A549 (cell line): ENCODE data around the gene CNOT11.

Source experiments
- CEBPB ChIP-seq, 2 experiments: fragments of >200 bp in 1 of 2; sonication (Bioruptor Twin) in 1 of 2; formaldehyde crosslinking in 1 of 2; IDR thresholded peaks; 2 replicates each; pipeline ENCODE4 v1.6.1; 2012 to 2016
- E2F6 ChIP-seq: IDR thresholded peaks from 2 replicates; pipeline ENCODE4 v1.6.1; 2012; ENCODE audit warnings: low read depth, borderline replicate concordance
- EP300 ChIP-seq, 2 experiments: fragments of >200 bp; sonication (Bioruptor Twin); formaldehyde crosslinking; IDR thresholded peaks; 2 replicates in 1 of 2; 3 replicates in 1 of 2; pipeline ENCODE4 v1.6.1; 2016 to 2017
- HOXA7 ChIP-seq: fragments of 250-450 bp; sonication (Bioruptor Pico); IDR thresholded peaks from 2 replicates; pipeline ENCODE4 v1.5.0; 2020; ENCODE audit warnings: mild to moderate bottlenecking, moderate library complexity
- KDM5A ChIP-seq: fragments of 200-600 bp; sonication (generic); IDR thresholded peaks from 2 replicates; pipeline ENCODE4 v1.6.1; 2016; ENCODE audit warnings: antibody characterized with exemption, mild to moderate bottlenecking
- MYC ChIP-seq: IDR thresholded peaks from 2 replicates; pipeline ENCODE4 v1.6.1; 2012; ENCODE audit warnings: mild to moderate bottlenecking, inconsistent platforms, low read length, improper control_type of control experiment, borderline replicate concordance
- SREBF2 ChIP-seq: fragments of 450-650 bp; IDR thresholded peaks from 2 replicates; pipeline ENCODE4 v1.6.1; 2014; ENCODE audit warnings: mild to moderate bottlenecking, moderate library complexity
- USF2 ChIP-seq: fragments of 450-650 bp; IDR thresholded peaks from 2 replicates; pipeline ENCODE4 v1.6.1; 2014; ENCODE audit warnings: antibody characterized with exemption
- TF ChIP-seq, protein P1 (sequence below): fragments of >200 bp; sonication (Bioruptor Twin); formaldehyde crosslinking; IDR thresholded peaks from 3 replicates; pipeline ENCODE4 v1.5.1; 2016
- TF ChIP-seq, protein P2 (sequence below): fragments of 200-600 bp; sonication (generic); IDR thresholded peaks from 2 replicates; pipeline ENCODE4 v1.6.1; 2016; ENCODE audit warnings: antibody characterized with exemption, mild to moderate bottlenecking, moderate library complexity
- TF ChIP-seq, protein P3 (sequence below): fragments of 250-450 bp; sonication (Bioruptor Pico); IDR thresholded peaks from 2 replicates; pipeline ENCODE4 v1.5.0; 2021; ENCODE audit warnings: mild to moderate bottlenecking, moderate library complexity, borderline replicate concordance

- TF ChIP-seq, protein P1, sequence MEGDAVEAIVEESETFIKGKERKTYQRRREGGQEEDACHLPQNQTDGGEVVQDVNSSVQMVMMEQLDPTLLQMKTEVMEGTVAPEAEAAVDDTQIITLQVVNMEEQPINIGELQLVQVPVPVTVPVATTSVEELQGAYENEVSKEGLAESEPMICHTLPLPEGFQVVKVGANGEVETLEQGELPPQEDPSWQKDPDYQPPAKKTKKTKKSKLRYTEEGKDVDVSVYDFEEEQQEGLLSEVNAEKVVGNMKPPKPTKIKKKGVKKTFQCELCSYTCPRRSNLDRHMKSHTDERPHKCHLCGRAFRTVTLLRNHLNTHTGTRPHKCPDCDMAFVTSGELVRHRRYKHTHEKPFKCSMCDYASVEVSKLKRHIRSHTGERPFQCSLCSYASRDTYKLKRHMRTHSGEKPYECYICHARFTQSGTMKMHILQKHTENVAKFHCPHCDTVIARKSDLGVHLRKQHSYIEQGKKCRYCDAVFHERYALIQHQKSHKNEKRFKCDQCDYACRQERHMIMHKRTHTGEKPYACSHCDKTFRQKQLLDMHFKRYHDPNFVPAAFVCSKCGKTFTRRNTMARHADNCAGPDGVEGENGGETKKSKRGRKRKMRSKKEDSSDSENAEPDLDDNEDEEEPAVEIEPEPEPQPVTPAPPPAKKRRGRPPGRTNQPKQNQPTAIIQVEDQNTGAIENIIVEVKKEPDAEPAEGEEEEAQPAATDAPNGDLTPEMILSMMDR: no peak
- TF ChIP-seq KDM5A (no peak), SREBF2 (no peak), CEBPB (IDR thresholded peaks at IDR 0.05) (no peak), E2F6 (no peak), MYC (no peak), HOXA7 (no peak), USF2 (no peak), EP300 (IDR thresholded peaks at IDR 0.05) (no peak)
- TF ChIP-seq, protein P2, sequence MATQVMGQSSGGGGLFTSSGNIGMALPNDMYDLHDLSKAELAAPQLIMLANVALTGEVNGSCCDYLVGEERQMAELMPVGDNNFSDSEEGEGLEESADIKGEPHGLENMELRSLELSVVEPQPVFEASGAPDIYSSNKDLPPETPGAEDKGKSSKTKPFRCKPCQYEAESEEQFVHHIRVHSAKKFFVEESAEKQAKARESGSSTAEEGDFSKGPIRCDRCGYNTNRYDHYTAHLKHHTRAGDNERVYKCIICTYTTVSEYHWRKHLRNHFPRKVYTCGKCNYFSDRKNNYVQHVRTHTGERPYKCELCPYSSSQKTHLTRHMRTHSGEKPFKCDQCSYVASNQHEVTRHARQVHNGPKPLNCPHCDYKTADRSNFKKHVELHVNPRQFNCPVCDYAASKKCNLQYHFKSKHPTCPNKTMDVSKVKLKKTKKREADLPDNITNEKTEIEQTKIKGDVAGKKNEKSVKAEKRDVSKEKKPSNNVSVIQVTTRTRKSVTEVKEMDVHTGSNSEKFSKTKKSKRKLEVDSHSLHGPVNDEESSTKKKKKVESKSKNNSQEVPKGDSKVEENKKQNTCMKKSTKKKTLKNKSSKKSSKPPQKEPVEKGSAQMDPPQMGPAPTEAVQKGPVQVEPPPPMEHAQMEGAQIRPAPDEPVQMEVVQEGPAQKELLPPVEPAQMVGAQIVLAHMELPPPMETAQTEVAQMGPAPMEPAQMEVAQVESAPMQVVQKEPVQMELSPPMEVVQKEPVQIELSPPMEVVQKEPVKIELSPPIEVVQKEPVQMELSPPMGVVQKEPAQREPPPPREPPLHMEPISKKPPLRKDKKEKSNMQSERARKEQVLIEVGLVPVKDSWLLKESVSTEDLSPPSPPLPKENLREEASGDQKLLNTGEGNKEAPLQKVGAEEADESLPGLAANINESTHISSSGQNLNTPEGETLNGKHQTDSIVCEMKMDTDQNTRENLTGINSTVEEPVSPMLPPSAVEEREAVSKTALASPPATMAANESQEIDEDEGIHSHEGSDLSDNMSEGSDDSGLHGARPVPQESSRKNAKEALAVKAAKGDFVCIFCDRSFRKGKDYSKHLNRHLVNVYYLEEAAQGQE: no peak
- TF ChIP-seq, protein P3, sequence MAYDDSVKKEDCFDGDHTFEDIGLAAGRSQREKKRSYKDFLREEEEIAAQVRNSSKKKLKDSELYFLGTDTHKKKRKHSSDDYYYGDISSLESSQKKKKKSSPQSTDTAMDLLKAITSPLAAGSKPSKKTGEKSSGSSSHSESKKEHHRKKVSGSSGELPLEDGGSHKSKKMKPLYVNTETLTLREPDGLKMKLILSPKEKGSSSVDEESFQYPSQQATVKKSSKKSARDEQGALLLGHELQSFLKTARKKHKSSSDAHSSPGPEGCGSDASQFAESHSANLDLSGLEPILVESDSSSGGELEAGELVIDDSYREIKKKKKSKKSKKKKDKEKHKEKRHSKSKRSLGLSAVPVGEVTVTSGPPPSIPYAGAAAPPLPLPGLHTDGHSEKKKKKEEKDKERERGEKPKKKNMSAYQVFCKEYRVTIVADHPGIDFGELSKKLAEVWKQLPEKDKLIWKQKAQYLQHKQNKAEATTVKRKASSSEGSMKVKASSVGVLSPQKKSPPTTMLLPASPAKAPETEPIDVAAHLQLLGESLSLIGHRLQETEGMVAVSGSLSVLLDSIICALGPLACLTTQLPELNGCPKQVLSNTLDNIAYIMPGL: no peak
These were observed 13.5 kb upstream of the CNOT11 start for GRCh38 chr2:101238930-101239759.
